ENCODE results near the gene CFD.
"Not testable (repeated sequence)": the region's sequence is repeated elsewhere in the genome, so short reads cannot be mapped to it uniquely, and the experiment has no call there.

The CFD gene

GRCh38 chr19:888581-889385, 29.3 kb downstream of the CFD start:
- Histone ChIP-seq H3K27ac (no peak overlapping the region), H3K27me3 (replicated peaks) (no peaks in the 10 kb centered on the region), H3K36me3 (replicated peaks) (peaks cover 55% of the 10 kb centered on the region), H3K4me3 (ENCODE audit: low read depth, low read length) (no peak overlapping the region)
- no peak for DNase-seq
- in situ Hi-C loops (cut with HindIII; ENCODE audit: low pct_ligation_motif_present, low sequenced_read_pairs), result no loop called here
- TF ChIP-seq, protein P1, sequence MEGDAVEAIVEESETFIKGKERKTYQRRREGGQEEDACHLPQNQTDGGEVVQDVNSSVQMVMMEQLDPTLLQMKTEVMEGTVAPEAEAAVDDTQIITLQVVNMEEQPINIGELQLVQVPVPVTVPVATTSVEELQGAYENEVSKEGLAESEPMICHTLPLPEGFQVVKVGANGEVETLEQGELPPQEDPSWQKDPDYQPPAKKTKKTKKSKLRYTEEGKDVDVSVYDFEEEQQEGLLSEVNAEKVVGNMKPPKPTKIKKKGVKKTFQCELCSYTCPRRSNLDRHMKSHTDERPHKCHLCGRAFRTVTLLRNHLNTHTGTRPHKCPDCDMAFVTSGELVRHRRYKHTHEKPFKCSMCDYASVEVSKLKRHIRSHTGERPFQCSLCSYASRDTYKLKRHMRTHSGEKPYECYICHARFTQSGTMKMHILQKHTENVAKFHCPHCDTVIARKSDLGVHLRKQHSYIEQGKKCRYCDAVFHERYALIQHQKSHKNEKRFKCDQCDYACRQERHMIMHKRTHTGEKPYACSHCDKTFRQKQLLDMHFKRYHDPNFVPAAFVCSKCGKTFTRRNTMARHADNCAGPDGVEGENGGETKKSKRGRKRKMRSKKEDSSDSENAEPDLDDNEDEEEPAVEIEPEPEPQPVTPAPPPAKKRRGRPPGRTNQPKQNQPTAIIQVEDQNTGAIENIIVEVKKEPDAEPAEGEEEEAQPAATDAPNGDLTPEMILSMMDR (IDR thresholded peaks at IDR 0.05; ENCODE audit: low read depth, low read length, missing control alignments), result no peak

DNA sequence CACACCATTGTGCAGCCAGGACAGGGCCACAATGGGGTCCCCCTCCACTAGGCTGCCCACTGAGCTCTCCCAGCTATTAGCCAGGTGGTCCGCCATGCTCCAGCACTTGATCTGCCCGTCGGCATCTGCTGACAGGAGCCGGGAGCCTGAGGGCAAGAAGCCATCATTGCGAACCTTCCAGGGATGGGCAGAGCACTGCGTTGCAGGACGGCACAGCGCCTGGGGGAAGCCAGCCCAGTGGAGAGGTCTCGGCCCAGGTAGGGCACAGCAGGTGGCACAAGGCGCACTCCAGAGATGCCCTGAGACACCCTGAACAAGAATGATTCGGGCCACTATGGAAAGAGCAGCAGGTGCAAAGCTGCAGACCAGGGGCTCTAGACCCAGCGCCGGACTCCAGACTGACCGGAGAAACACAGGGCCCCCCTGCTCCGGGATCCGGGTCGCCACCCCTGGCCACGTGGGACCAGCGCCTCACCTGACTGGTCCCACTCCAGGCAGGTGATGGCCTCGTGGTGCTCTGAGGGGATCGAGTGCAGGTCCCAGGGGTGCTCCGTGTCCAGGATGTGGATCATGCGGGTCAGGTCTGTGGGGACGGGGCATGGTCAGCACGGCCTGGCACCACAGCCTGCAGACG, 30.3 kb downstream of the CFD start:
- Histone ChIP-seq H3K27me3 (replicated peaks) (no peaks in the 10 kb centered on the region), H3K27ac (no peak overlapping the region), H3K4me3 (ENCODE audit: low read depth, low read length) (no peak overlapping the region), H3K36me3 (replicated peaks) (peaks cover 47% of the 10 kb centered on the region)
- TF ChIP-seq, protein P1 (IDR thresholded peaks at IDR 0.05; ENCODE audit: low read depth, low read length, missing control alignments), result no peak
- DNase-seq, result no peak
- in situ Hi-C loops (cut with HindIII; ENCODE audit: low pct_ligation_motif_present, low sequenced_read_pairs), result no loop called here

DNA sequence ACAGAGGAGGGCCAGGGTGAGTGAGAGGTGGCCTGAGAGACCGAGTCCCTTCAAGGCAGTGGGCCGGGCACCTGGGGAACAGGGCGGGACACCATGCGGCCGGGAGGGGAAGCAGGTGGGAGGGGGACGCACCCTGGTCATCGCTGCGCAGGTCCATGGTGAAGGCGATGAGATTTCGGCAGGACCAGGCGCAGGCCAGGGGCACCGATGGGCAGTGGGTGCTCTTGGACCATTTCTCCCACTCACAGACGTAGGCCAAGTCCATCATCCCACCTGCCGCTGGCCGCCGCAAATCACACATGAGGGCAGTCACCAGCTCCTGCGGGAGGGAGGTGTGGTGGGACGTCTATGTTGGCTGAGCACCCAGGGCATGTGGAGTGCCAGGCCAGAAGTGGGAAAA, 31.4 kb downstream of the CFD start:
- in situ Hi-C loops (cut with HindIII; ENCODE audit: low pct_ligation_motif_present, low sequenced_read_pairs), result no loop called here
- TF ChIP-seq, protein P1 (IDR thresholded peaks at IDR 0.05; ENCODE audit: low read depth, low read length, missing control alignments), result no peak
- H3K27ac ChIP-seq, result no peak overlapping the region
- no peak for DNase-seq
- peaks cover 37% of the 10 kb centered on the region for H3K36me3 ChIP-seq (replicated peaks)
- no peaks in the 10 kb centered on the region for H3K27me3 ChIP-seq (replicated peaks)
- no peak overlapping the region for H3K4me3 ChIP-seq (ENCODE audit: low read depth, low read length)

GRCh38 chr19:891421-892200, 32.1 kb downstream of the CFD start:
- H3K27me3 ChIP-seq (replicated peaks); H3K27ac ChIP-seq; DNase-seq; in situ Hi-C loops (cut with HindIII; ENCODE audit: low pct_ligation_motif_present, low sequenced_read_pairs): not testable (repeated sequence)
- Histone ChIP-seq H3K36me3 (replicated peaks) (peaks cover 32% of the 10 kb centered on the region), H3K4me3 (ENCODE audit: low read depth, low read length) (peak overlapping the region; percentile 79)

- no peaks in the 10 kb centered on the region for H3K27me3 ChIP-seq (replicated peaks)
- no peak for DNase-seq
- in situ Hi-C loops (cut with HindIII; ENCODE audit: low pct_ligation_motif_present, low sequenced_read_pairs), result no loop called here
- TF ChIP-seq, protein P1 (IDR thresholded peaks at IDR 0.05; ENCODE audit: low read depth, low read length, missing control alignments), result no peak
- peaks cover 25% of the 10 kb centered on the region for H3K36me3 ChIP-seq (replicated peaks)
- H3K27ac ChIP-seq, result peak overlapping the region; percentile 42
- H3K4me3 ChIP-seq (ENCODE audit: low read depth, low read length), result peak overlapping the region; percentile 79
These were observed 32.9 kb downstream of the CFD start for GRCh38 chr19:892243-892893.

Data from brain microvascular endothelial cell (primary cell).